ENCODE measurements around the gene UST.

- no peak for TF ChIP-seq EZH2 (IDR thresholded peaks at IDR 0.05; ENCODE audit: borderline replicate concordance)
- TF ChIP-seq, protein P1, sequence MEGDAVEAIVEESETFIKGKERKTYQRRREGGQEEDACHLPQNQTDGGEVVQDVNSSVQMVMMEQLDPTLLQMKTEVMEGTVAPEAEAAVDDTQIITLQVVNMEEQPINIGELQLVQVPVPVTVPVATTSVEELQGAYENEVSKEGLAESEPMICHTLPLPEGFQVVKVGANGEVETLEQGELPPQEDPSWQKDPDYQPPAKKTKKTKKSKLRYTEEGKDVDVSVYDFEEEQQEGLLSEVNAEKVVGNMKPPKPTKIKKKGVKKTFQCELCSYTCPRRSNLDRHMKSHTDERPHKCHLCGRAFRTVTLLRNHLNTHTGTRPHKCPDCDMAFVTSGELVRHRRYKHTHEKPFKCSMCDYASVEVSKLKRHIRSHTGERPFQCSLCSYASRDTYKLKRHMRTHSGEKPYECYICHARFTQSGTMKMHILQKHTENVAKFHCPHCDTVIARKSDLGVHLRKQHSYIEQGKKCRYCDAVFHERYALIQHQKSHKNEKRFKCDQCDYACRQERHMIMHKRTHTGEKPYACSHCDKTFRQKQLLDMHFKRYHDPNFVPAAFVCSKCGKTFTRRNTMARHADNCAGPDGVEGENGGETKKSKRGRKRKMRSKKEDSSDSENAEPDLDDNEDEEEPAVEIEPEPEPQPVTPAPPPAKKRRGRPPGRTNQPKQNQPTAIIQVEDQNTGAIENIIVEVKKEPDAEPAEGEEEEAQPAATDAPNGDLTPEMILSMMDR (IDR thresholded peaks at IDR 0.05; ENCODE audit: poor library complexity), result no peak
Observed at GRCh38 chr6:149006671-149007070, 259.8 kb downstream of the UST start.
